HG03558 (cell line): ENCODE results near the gene DDX47.
"Not testable (repeated sequence)": the region's sequence is repeated elsewhere in the genome, so short reads cannot be mapped to it uniquely, and the experiment has no call there.

Experiments
- ATAC-seq: cut with Tn5 transposase; IDR thresholded peaks from one replicate; pipeline ENCODE4 v1.9.1; 2021; ENCODE audit warnings: moderate number of reproducible peaks; ENCODE audit not compliant: unreplicated experiment; ENCODE audit errors: extremely low read depth

DDX47 gene

DNA sequence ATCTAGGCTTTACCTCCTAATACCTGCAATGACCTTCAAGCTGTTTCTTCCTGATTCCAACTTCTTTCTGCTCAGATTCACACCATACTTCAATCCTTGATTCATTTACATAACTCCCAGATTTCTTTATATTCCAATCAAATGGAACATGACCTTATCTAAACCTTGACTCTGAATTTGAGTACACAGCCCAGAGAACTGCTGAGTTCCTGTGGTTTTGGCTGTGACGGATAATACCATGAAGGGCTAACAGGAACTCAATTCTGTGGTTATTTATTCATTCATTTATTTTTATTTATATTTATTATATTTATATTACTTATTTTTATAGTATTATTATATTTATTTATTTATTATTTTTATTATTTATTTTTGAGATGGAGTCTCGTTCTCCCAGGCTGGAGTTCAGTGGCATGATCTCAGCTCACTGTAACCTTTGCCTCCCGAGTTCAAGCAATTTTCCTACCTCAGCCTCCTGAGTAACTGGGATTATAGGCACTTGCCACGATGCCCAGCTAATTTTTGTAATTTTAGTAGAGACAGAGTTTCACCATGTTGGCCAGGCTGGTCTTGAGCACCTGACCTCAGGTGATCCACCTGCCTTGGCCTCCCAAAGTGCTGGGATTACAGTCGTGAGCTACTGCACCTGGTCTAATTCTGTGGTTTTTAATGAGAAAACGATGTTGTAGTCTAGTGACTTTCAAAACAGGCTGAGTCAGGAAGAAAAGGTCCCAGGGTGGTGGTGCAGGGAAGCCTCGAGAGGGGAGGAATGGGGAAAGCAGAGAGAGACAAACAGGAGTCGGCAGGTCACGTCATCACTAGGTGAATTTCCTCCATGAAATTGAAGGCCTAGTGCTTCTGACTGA, 16.0 kb upstream of the DDX47 start:
- no peak for ATAC-seq

- ATAC-seq: no peak
Observed at GRCh38 chr12:12797794-12798152, 15.4 kb upstream of the DDX47 start.

GRCh38 chr12:12798480-12798879, 14.7 kb upstream of the DDX47 start:
- ATAC-seq: no peak

DNA sequence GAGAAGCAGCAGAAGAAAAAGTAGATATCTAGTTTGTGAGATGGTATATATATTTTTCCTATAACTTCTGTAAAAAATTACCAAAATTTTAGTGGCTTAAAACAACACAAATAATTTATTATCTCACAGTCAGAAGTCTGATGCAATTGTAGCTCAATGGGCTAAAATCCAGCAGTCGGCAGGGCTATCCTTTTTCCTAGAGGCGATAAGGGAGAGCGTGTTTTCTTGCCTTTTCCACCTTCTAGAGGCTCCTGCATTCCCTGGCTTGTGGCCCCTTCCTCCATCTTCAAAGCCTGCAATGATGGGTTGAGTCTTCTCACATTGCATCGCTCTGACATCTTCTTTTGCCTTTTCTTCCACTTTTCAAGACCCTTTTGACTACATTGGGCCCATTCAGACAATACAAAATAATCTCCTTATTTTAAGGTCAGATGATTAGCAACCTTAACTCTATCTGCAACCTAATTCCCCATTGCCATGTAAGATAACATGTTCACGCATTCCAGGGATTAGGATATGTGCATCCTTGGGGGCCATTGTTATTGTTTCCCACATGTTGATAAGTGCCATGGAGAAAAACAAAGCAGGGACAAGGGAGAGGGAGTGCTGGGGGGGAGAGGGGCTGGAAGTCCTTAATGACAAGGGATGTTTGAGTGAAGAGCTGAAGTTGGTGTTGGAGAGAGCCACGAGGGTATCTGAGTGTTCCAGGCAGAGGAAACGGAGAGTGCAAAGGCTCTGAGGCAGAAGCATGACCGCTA, 13.8 kb upstream of the DDX47 start:
- no peak for ATAC-seq

DNA sequence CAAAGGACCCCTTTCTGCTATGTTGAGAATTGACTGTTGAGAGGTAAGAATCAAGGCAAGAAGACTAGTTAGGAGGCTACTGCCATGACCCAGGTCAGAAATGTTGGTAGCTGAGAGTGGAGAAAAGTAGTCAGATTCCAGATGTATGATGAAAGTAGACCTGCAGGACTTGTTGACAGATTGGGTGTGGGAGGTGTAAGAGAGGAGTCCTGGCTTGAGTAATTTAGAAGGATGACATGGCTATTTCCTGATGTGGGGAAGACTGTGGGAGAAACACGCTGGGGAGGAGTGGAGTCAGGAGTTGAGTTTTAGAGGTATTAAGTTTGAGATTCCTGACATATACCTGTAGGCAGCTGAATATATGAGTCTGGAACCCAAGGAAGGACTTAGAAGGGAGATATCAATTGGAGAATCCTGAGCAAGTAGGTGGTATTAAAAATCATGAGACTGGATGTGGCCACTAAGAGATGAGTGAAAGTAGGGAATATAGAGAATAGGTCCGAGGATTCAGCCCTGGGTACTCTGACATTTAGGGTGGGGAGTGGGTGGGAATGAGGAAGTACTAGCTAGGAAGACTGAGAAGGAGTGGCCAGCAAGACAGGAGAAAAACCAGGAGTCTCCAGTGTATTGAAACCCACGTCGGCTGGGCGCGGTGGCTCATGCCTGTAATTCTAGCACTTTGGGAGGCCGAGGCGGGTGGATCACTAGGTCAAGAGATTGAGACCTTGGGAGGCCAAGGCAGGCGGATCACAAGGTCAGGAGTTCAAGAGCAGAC, 12.6 kb upstream of the DDX47 start:
- ATAC-seq: no peak

DNA sequence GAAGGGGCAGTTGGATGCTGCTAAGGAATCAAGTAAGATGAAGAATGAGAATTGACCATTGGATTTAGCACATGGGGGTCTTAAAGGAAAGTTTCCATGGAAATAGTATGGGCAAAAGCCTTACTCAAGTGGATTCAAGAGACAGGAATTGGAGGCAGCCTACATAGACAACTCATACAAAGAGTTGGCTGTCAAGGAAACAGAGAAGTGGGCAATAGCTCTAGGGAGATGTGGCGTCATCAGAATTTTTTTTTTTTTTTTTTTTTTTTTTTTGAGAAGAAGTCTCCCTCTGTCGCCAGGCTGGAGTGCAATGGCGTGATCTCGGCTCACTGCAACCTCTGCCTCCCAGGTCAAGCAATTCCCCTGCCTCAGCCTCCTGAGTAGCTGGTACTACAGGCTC, 11.5 kb upstream of the DDX47 start:
- ATAC-seq: not testable (repeated sequence)

GRCh38 chr12:12803186-12803585, 10.0 kb upstream of the DDX47 start:
- ATAC-seq: peak; percentile 90

DNA sequence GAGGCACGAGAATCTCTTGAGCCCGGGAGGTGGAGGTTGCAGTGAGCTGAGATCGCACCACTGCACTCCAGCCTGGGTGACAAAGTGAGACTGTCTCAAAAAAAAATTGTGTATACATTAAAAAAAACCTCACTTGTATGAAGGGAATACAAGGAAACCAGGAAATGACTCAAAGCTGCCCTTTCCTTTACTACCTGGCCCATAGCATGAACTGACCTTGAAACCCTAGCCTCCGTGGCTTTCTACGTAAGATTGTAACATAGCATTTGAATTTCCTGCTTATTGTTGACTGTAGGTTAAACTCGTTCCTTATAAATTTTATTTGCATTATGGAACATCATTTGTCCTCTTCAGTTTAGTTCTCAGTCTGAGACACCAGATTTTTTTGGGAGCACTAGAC, 9.1 kb upstream of the DDX47 start:
- ATAC-seq: no peak

DNA sequence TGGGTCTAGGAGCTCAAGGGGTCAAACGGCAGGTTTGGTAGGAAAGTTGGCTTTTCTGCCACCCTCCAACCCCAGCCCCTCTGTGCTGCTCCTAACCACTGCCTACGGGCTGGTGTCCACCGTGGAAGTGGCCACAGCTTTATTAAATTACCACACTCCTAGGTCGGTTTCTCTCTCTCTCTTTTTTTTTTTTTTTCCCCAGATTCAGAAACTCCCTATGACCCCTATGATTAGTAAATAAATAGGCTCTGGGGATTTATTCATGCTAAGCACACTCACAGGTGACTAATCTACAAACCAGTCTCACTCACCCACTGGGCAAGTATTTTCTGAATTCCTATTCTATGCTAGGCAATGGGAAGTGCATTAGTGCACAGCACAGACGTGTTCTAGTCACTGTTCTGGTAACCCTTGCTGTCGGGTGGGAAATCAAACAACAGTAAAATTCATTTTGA, 8.7 kb upstream of the DDX47 start:
- ATAC-seq: no peak

- ATAC-seq: no peak
Observed at GRCh38 chr12:12806784-12807516, 6.2 kb upstream of the DDX47 start.

GRCh38 chr12:12807517-12807903, 5.6 kb upstream of the DDX47 start:
- not testable (repeated sequence) for ATAC-seq

DNA sequence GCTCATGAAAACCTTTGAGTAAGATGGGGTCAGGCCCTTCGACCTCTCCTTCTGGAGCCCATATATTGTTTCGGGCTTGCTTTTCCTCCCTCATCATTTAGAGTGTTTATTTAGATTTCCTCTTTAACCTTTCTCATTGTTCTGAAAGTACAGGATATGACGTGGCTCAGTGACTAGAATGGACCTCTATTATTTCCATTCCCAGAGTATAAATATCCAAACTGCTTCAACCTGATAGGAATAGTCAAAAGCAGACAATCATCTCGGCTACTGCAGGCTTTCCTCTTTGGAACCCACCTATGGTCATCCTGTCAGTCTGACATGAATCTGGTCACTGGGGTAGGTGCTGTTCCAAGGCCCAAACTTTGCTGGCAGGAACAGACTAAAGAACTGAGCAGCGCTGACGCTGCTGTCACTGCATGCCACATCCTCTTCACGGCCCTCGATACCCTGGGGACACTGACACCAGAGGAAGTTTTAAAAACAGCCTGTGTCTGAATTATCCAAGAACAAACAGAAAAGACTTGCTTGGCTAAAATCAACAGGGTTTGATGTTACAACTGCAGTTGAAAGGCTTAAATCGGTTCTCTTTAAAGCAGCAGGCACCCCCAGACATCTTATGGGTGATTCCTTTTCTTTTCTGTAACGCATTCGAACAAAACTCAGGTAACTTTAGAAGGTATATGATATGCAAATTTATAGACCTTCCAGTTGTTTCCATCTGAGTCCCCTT, 5.0 kb upstream of the DDX47 start:
- peak; percentile 25 for ATAC-seq

DNA sequence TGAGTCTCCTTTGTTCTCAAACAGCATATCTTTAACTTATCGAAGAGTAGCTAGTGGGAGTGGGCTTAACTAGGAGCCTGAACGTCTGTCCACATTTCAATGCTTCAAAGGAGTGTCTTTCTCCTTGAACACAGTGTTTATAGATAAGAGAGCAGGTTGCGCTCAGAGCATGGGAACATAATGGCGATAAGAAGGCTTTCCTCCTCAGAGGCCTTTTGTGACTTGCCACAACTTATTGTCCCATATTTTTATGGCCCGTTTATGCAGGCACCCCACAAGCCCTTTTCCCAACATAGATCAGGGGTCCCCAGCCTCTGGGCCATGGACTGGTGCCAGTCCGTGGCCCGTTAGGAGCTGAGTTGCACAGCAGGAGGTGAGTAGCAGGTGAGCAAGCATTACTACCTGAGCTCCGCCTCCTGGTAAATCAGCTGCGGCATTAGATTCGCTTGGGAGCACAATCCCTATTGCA, 2.6 kb upstream of the DDX47 start:
- ATAC-seq: no peak

GRCh38 chr12:12811343-12811742, 1.8 kb upstream of the DDX47 start:
- ATAC-seq: no peak

DNA sequence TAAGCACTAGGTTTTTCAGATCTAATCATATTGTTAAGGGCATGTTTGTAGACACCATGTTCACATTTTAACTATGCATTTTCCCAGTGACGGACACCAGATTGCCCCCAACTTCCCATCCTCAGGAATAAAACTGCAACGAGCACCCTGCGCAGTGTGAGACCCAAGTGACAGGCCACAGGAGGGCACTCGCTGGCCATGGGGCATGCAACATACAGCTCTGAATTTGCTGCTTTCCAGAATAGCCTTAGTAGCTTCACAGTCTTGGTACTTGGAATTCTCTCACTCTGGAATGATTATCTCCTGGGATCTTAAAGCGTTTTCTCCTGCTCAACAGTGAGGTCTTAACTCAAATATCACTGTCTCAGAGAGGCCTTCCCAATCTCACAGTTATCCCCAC, 972 bp upstream of the DDX47 start:
- no peak for ATAC-seq

DNA sequence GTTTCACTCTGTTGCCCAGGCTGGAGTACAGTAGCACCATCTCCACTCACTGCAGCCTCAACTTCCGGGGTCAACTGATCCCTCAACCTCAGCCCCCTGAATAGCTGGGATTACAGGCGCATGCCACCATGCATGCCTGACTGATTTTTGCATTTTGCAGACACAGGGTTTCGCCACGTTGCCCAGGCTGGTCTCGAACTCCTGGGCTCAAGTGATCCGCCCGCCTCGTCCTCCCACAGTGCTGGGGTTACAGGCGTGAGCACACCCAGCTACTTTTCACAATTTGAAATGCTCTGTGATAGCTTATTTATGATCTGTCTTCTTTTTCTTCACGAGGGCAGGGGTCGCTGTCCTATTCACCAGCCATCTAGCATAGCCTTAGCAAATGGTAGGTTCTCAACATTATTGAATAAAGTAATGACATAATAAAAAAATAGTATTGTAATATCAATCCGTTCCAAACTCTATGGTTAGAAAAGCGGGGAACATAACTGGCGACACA, 477 bp upstream of the DDX47 start:
- no peak for ATAC-seq

DNA sequence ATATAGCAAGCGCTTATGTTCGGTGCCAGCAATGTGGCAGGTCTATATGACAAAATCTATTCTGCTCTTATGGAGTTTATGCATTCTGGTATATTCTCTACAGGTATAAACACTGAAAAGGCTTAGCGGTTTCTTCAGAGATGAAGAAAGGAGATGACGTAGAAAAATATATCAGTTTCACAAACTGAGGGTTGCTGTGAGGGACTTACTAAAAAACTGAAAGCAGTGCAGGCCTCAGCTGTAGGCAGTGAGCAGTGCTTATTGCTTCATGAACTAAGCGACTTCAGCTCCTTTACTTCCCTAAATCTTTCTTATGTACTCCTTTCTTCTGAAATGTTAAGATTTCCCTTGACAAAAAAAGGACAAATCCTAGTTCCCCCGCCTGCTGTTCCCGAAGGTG, 4.5 kb downstream of the DDX47 start:
- ATAC-seq: no peak

DNA sequence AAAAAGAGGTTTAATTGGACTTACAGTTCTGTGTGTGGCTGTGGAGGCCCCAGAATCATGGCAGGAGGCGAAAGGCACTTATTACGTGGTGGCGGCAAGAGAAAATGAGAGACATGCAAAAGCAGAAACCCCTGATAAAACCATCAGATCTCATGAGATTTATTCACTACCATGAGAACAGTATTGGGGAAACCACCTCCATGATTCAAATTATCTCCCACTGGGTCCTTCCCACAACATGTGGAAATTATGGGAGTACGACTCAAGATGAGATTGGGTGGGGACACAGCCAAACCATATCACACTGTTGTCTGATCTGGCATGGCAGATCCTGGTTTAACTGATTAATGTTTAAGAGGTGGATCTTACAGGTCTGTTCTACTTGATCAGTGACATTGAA, 5.6 kb downstream of the DDX47 start:
- no peak for ATAC-seq

GRCh38 chr12:12819221-12819620, 6.1 kb downstream of the DDX47 start:
- ATAC-seq: no peak
